GM23338 (cell line): ENCODE measurements around the gene POU5F1. TPM values are rescaled to one million over a fixed set of nuclear protein-coding genes. Genes with fewer than 3 reads are reported as not detected.

Experiments
- ATAC-seq: fragments of 200-7000 bp; cut with Tn5 transposase; 3 replicates; pipeline ENCODE4 v1.9.1; 2020
- DNase-seq: peaks from one replicate; pipeline ENCODE4 v3.0.0-alpha.2; 2015; ENCODE audit warnings: low spot score
- H2AFZ ChIP-seq: fragments of 200-600 bp; sonication (generic); 2 replicates; pipeline ENCODE4 v1.8.0; 2016; ENCODE audit warnings: antibody characterized with exemption, mild to moderate bottlenecking, moderate library complexity
- H3F3A ChIP-seq: fragments of 200-600 bp; sonication (generic); replicated peaks from 2 replicates; pipeline ENCODE4 v1.8.0; 2017; ENCODE audit warnings: antibody characterized with exemption, mixed run types, low read depth
- H3K27ac ChIP-seq: fragments of 200-600 bp; sonication (generic); 2 replicates; pipeline ENCODE4 v1.6.1; 2016; ENCODE audit warnings: low read depth
- H3K27me3 ChIP-seq: fragments of 200-600 bp; sonication (generic); 2 replicates; pipeline ENCODE4 v1.8.0; 2016; ENCODE audit warnings: mild to moderate bottlenecking, mixed run types, moderate library complexity; ENCODE audit not compliant: insufficient read depth
- H3K36me3 ChIP-seq: fragments of 200-600 bp; sonication (generic); 2 replicates; pipeline ENCODE4 v1.8.0; 2016; ENCODE audit warnings: mild to moderate bottlenecking; ENCODE audit not compliant: insufficient read depth
- H3K4me1 ChIP-seq: fragments of 200-600 bp; sonication (generic); 2 replicates; pipeline ENCODE4 v1.8.0; 2016; ENCODE audit warnings: mild to moderate bottlenecking, moderate library complexity; ENCODE audit not compliant: insufficient read depth
- H3K4me2 ChIP-seq: fragments of 200-600 bp; sonication (generic); 2 replicates; pipeline ENCODE4 v1.7.1; 2017; ENCODE audit warnings: mixed run types
- H3K4me3 ChIP-seq: fragments of 200-600 bp; sonication (generic); 2 replicates; pipeline ENCODE4 v1.6.1; 2016; ENCODE audit warnings: mixed run types
- H3K79me2 ChIP-seq: fragments of 200-600 bp; sonication (generic); replicated peaks from 2 replicates; pipeline ENCODE4 v1.8.0; 2017; ENCODE audit warnings: mild to moderate bottlenecking; ENCODE audit not compliant: insufficient read depth
- H3K9me2 ChIP-seq: fragments of 200-600 bp; sonication (generic); 2 replicates; pipeline ENCODE4 v1.8.0; 2017; ENCODE audit not compliant: insufficient read depth
- H4K20me1 ChIP-seq: fragments of 200-600 bp; sonication (generic); replicated peaks from 2 replicates; pipeline ENCODE4 v1.8.0; 2017; ENCODE audit warnings: mild to moderate bottlenecking; ENCODE audit not compliant: insufficient read depth
- H3K27ac Mint-ChIP-seq: 2 replicates; pipeline ENCODE4 v1.8.0; 2020; ENCODE audit warnings: inconsistent platforms, mild to moderate bottlenecking, moderate library complexity, mixed read lengths
- H3K27me3 Mint-ChIP-seq: 3 replicates; pipeline ENCODE4 v1.8.0; 2022; ENCODE audit warnings: low read depth, mild to moderate bottlenecking, moderate library complexity, mixed read lengths, inconsistent platforms; ENCODE audit not compliant: insufficient read depth, poor library complexity
- H3K36me3 Mint-ChIP-seq: 3 replicates; pipeline ENCODE4 v1.8.0; 2021; ENCODE audit warnings: low read depth, mild to moderate bottlenecking, inconsistent platforms, moderate library complexity, mixed read lengths
- H3K4me1 Mint-ChIP-seq: 3 replicates; pipeline ENCODE4 v1.8.0; 2020; ENCODE audit warnings: mild to moderate bottlenecking, inconsistent platforms, mixed read lengths
- H3K4me3 Mint-ChIP-seq: 3 replicates; pipeline ENCODE4 v1.8.0; 2021; ENCODE audit warnings: moderate library complexity, mild to moderate bottlenecking, inconsistent platforms, mixed read lengths
- H3K9me3 Mint-ChIP-seq: 3 replicates; pipeline ENCODE4 v1.8.0; 2020; ENCODE audit warnings: moderate library complexity, mild to moderate bottlenecking, inconsistent platforms, mixed read lengths
- CREB1 ChIP-seq: fragments of 250-450 bp; sonication (Bioruptor Pico); IDR thresholded peaks from 2 replicates; pipeline ENCODE4 v1.5.0; 2020; ENCODE audit warnings: low read depth, mild to moderate bottlenecking, moderate library complexity
- CTCF ChIP-seq, 2 experiments: fragments of 200-600 bp in 1 of 2; sonication (generic) in 1 of 2; conservative IDR thresholded peaks; 2 replicates each; pipeline versions ENCODE4 v1.5.1 to v1.6.1; 2016 to 2017; ENCODE audit warnings: antibody characterized with exemption in 2 of 2, low read depth in 2 of 2, mild to moderate bottlenecking in 2 of 2, moderate library complexity in 1 of 2
- ETS1 ChIP-seq: IDR thresholded peaks from 2 replicates; pipeline ENCODE4 v1.6.1; 2016; ENCODE audit warnings: antibody characterized with exemption
- EZH2 ChIP-seq: fragments of 200-600 bp; sonication (generic); IDR thresholded peaks from one replicate; pipeline ENCODE4 v1.8.0; 2017; ENCODE audit warnings: antibody characterized with exemption, mild to moderate bottlenecking, low read depth; ENCODE audit not compliant: unreplicated experiment
- EZH2phosphoT487 ChIP-seq: fragments of 200-600 bp; sonication (generic); IDR thresholded peaks from one replicate; pipeline ENCODE4 v1.8.1; 2018; ENCODE audit warnings: antibody characterized with exemption; ENCODE audit not compliant: unreplicated experiment
- JUNB ChIP-seq: IDR thresholded peaks from one replicate; pipeline ENCODE4 v1.6.1; 2016; ENCODE audit warnings: antibody characterized with exemption; ENCODE audit not compliant: unreplicated experiment
- NANOG ChIP-seq: IDR thresholded peaks from 2 replicates; pipeline ENCODE4 v1.6.1; 2016; ENCODE audit warnings: antibody characterized with exemption, borderline replicate concordance
- POLR2AphosphoS5 ChIP-seq: IDR thresholded peaks from 2 replicates; pipeline ENCODE4 v1.6.1; 2016; ENCODE audit warnings: antibody characterized with exemption, low read depth
- STAT1 ChIP-seq: IDR thresholded peaks from one replicate; pipeline ENCODE4 v1.6.1; 2016; ENCODE audit warnings: antibody characterized with exemption; ENCODE audit not compliant: unreplicated experiment
- ZNF114 ChIP-seq: fragments of 250-450 bp; sonication (Bioruptor Pico); IDR thresholded peaks from 2 replicates; pipeline ENCODE4 v1.5.0; 2020; ENCODE audit warnings: mild to moderate bottlenecking, moderate library complexity
- ZNF331 ChIP-seq: fragments of 250-450 bp; sonication (Bioruptor Pico); IDR thresholded peaks from 2 replicates; pipeline ENCODE4 v1.5.0; 2020; ENCODE audit warnings: low read depth, mild to moderate bottlenecking, moderate library complexity
- polyA plus RNA-seq: library from polyadenylated mRNA; unstranded; fragments of >200 nt; fragmentation: Nextera tagmentation; extraction: Ambion mirVana; gene quantifications from 2 replicates; pipeline ENCODE4 v1.2.1, GENCODE V29; 2016
- total RNA-seq: library from RNA; depleted of rRNA; stranded (reverse); fragments of >200 nt; shearing (Covaris generic); gene quantifications from 2 replicates; pipeline ENCODE4 v1.2.3, GENCODE V29; 2014
- TF ChIP-seq, protein P1 (sequence below): IDR thresholded peaks from one replicate; pipeline ENCODE4 v1.6.1; 2018; ENCODE audit warnings: antibody characterized with exemption; ENCODE audit not compliant: unreplicated experiment

POU5F1 gene
- total and polyA plus RNA-seq, 2 experiments from 2014 or later, result 1,839 to 3,419 TPM

DNA sequence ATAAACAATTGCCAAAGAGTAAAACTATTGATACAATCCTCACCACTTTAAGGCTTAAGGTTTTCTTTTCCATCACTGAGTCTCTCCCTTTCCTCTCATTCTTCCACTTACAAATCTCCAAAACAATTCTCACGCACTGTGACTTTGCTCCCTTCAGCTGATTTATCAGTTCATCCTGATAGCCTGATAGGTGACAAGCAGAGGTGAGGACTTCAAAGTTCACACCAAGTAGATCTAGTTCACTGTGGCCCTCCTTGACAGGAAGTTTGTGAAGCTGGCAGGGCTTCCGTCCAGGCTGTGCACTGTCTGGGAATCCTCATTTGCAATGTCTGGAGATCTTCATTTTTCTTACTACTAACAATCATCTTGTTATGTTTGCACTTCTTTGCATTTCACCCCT is 35.2 kb upstream of the POU5F1 start (continued):
- TF ChIP-seq, protein P1, sequence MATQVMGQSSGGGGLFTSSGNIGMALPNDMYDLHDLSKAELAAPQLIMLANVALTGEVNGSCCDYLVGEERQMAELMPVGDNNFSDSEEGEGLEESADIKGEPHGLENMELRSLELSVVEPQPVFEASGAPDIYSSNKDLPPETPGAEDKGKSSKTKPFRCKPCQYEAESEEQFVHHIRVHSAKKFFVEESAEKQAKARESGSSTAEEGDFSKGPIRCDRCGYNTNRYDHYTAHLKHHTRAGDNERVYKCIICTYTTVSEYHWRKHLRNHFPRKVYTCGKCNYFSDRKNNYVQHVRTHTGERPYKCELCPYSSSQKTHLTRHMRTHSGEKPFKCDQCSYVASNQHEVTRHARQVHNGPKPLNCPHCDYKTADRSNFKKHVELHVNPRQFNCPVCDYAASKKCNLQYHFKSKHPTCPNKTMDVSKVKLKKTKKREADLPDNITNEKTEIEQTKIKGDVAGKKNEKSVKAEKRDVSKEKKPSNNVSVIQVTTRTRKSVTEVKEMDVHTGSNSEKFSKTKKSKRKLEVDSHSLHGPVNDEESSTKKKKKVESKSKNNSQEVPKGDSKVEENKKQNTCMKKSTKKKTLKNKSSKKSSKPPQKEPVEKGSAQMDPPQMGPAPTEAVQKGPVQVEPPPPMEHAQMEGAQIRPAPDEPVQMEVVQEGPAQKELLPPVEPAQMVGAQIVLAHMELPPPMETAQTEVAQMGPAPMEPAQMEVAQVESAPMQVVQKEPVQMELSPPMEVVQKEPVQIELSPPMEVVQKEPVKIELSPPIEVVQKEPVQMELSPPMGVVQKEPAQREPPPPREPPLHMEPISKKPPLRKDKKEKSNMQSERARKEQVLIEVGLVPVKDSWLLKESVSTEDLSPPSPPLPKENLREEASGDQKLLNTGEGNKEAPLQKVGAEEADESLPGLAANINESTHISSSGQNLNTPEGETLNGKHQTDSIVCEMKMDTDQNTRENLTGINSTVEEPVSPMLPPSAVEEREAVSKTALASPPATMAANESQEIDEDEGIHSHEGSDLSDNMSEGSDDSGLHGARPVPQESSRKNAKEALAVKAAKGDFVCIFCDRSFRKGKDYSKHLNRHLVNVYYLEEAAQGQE, result no peak
- TF ChIP-seq CREB1 (CRISPR knock-in tag) (no peak), ZNF331 (no peak), EZH2 (no peak), ETS1 (no peak), POLR2AphosphoS5 (no peak), ZNF114 (CRISPR knock-in tag) (no peak), STAT1 (no peak), EZH2phosphoT487 (no peak), CTCF (conservative IDR thresholded peaks at IDR 0.05; ENCODE audit: low read depth in 2 of 2) (no peak), NANOG (no peak), JUNB (no peak)

- H3K27ac ChIP-seq, result no peak overlapping the region
- Mint-ChIP-seq H3K27me3 (peaks cover 6% of the 10 kb centered on the region), H3K4me3 (no peak overlapping the region), H3K4me1 (peaks cover 17% of the 10 kb centered on the region), H3K36me3 (peaks cover 15% of the 10 kb centered on the region), H3K27ac (0 out of 2 replicates have a peak overlapping the region, but pooled peaks have one; percentile 24), H3K9me3 (peaks cover 14% of the 10 kb centered on the region)
- H3F3A ChIP-seq, result no peaks in the 10 kb centered on the region
- no peak overlapping the region for H3K4me3 ChIP-seq
- no peaks in the 10 kb centered on the region; the same call in 1 of the 2 replicates for H3K9me2 ChIP-seq
- no peak for ATAC-seq
- no peak overlapping the region for H3K4me2 ChIP-seq
- no peaks in the 10 kb centered on the region for H3K79me2 ChIP-seq
- no peaks in the 10 kb centered on the region for H4K20me1 ChIP-seq
- no peaks in the 10 kb centered on the region for H3K27me3 ChIP-seq
- no peak for DNase-seq
- peaks cover 10% of the 10 kb centered on the region for H3K4me1 ChIP-seq
- H3K36me3 ChIP-seq, result no peaks in the 10 kb centered on the region
- H2AFZ ChIP-seq, result no peak overlapping the region
- TF ChIP-seq ZNF114 (CRISPR knock-in tag), result no peak
- TF ChIP-seq ZNF331, result no peak
- no peak for TF ChIP-seq CTCF (conservative IDR thresholded peaks at IDR 0.05; ENCODE audit: low read depth in 2 of 2)
Measured at GRCh38 chr6:31204751-31205145, 34.3 kb upstream of the POU5F1 start.
